ENCODE data around the gene UTRN. TPM values are rescaled to one million over a fixed set of nuclear protein-coding genes. Genes with fewer than 3 reads are reported as not detected.

Gene UTRN
- total RNA-seq, 2 experiments from 2014 or later = 17.5 to 18.1 TPM

Other genes starting within 250 kb of the UTRN start
- gene SF3B5, start 189.8 kb upstream of the UTRN start, total RNA-seq (2014; rRNA removed; shearing (Covaris generic)) = 132 and 187 TPM in 2 replicates
- gene SF3B5, start 189.8 kb upstream of the UTRN start, total RNA-seq (2022) = 110 and 135 TPM in 2 replicates
- gene STX11, start 134.8 kb upstream of the UTRN start, total RNA-seq (2014; rRNA removed; shearing (Covaris generic)) = 0.16 and 0.21 TPM in 2 replicates
- 1.1 and 1.3 TPM in 2 replicates for gene STX11, start 134.8 kb upstream of the UTRN start, total RNA-seq (2022)

Data from OCI-LY7 (cell line).